GM10248 (cell line): ENCODE results near the gene GFPT1.

ENCODE experiments used
- CTCF ChIA-PET: fragments of 300-600 bp; sonication (Branson Sonifier 250); formaldehyde crosslinking; extraction: SDS; loops from one replicate; lab custom pipeline; 2021; ENCODE audit warnings: antibody characterized with exemption; lab: Yijun Ruan, JAX
- POLR2A ChIA-PET: fragments of 350-650 bp; sonication (Branson Sonifier 250); formaldehyde crosslinking; extraction: SDS; loops from one replicate; lab custom pipeline; 2020; ENCODE audit warnings: antibody characterized with exemption; lab: Yijun Ruan, JAX
- DNase-seq: peaks from one replicate; pipeline ENCODE4 v3.0.0; 2012; ENCODE audit errors: extremely low spot score
- TF ChIP-seq, protein P1 (sequence below): IDR thresholded peaks from 2 replicates; pipeline ENCODE4 v1.5.1; 2012; ENCODE audit warnings: mild to moderate bottlenecking, low read depth; ENCODE audit errors: extremely low read depth, missing control alignments, control extremely low read depth

The GFPT1 gene

DNA sequence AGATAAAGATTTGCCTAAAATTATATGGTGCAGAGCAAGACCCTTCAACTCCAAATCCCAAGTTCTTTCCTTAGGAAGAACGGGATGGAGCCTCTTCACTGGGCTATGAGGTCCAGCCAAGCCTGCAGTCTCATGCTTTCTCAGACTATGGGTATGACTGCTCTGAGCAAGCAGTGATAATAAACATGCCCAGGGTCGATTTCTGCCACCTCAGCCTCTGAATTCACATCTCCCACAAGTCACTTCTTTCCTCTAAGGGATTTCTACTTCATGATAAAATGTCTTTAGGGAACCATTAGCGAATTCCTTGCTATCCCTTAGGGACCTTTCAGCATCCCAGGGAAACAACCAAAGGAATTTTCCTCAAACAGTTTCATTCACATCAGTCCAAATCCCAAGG is 94.8 kb downstream of the GFPT1 start:
- ChIA-PET CTCF (no interaction called here), POLR2A (no interaction called here)
- TF ChIP-seq, protein P1, sequence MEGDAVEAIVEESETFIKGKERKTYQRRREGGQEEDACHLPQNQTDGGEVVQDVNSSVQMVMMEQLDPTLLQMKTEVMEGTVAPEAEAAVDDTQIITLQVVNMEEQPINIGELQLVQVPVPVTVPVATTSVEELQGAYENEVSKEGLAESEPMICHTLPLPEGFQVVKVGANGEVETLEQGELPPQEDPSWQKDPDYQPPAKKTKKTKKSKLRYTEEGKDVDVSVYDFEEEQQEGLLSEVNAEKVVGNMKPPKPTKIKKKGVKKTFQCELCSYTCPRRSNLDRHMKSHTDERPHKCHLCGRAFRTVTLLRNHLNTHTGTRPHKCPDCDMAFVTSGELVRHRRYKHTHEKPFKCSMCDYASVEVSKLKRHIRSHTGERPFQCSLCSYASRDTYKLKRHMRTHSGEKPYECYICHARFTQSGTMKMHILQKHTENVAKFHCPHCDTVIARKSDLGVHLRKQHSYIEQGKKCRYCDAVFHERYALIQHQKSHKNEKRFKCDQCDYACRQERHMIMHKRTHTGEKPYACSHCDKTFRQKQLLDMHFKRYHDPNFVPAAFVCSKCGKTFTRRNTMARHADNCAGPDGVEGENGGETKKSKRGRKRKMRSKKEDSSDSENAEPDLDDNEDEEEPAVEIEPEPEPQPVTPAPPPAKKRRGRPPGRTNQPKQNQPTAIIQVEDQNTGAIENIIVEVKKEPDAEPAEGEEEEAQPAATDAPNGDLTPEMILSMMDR: no peak
- DNase-seq: no peak

GRCh38 chr2:69291721-69292120 is 95.3 kb downstream of the GFPT1 start:
- ChIA-PET CTCF (no interaction called here), POLR2A (no interaction called here)
- TF ChIP-seq, protein P1: no peak
- no peak for DNase-seq

DNA sequence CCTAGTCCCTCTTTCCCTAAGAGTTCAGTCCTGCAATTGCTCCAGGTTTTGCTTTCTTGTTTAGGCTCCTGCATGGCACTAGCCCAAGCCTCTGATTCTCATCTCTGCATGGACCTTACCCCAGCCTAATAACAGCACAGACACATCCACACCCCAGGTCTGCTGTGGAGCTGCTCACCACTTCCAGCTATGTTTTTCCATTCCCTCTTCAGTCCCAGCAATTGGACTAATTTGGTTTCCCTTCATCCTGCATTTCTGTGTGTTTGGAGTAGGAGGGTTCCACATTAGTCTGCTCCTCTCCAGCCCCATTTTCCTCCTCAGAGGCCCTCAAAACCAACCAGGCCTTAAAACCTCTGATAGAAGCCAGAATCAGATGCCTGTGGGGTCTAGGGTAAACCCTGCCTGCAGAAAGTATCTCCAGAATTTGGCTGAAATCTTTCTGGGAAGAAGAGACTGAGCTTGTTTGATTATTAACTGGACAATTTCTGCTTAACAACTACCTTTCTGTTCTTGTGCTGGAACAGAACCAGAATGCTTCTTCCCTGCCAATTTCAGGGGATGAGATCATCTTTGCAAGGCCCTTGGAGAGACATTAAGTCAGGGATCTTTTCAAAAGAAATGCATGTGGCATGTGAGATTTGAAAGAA is 95.9 kb downstream of the GFPT1 start:
- CTCF ChIA-PET: no interaction called here
- POLR2A ChIA-PET: no interaction called here
- no peak for DNase-seq
- TF ChIP-seq, protein P1: no peak

DNA sequence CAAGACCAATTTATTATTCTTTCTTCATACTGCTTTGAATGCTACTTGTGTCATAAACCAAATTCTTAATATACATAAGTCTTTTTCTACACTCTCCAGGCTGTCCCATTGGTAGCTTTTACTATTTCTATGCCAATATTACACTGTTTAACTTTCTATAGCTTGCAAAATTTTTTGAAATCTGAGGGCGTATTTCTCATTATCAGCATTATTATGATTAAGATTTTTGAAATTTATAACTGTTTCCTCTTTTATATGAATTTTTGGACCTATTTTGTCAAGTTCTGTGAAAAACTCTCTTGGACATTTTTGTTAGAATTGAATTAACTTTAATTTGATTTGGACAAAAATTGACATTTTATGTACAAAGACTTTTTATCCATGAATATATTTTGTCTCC is 98.6 kb downstream of the GFPT1 start:
- ChIA-PET CTCF (interaction anchor here (1.8 to 2.0 kb wide), 2 partner anchors 18 to 345 kb away, joined by 4 to 7 read pairs; no protein-coding TSS in a partner anchor), POLR2A (no interaction called here)
- TF ChIP-seq, protein P1: no peak
- DNase-seq: no peak

DNA sequence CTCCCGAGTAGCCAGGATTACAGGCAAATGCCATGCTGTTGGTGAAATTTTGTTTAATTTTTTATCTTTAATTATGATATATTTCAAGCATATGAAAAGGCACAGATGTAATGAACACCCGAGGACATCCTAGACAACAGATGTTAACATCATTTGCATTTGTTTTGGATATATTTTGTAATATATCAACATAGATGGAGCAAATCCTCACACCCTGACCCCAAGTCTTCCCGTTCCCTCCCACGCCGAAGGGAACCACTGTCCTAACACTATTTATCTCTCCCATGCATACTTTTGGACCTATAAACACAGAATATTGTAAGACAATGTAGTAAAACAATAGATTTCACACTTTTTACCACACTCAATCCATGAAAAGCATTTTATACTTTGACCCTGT is 99.5 kb downstream of the GFPT1 start:
- CTCF ChIA-PET: no interaction called here
- POLR2A ChIA-PET: no interaction called here
- DNase-seq: no peak
- TF ChIP-seq, protein P1: no peak

DNA sequence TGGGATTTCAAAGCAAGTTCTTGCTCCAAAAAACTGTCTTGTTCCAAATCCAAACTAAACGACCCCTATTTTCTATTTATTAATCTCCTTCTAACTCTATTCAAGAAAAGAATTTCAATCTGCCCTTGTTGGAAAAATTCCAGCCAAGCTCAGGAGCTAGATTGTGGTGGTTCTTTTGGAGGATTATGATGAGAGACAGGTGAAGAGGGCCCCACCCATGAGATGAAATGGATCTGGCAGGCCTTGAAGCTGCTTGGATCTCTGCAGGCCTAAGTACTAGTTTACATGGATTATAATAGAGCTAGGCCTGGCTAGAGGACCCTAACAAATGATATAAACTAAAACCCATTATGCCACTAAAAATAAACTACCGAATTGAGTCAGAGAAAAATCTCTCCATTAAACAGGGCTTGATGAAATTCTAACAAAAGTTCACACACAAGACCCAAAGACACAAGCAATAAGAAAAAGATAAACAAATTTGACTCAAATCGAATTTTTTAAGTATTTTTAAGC is 101.6 kb downstream of the GFPT1 start:
- DNase-seq: no peak
- POLR2A ChIA-PET: no interaction called here
- TF ChIP-seq, protein P1: no peak
- CTCF ChIA-PET: interaction anchor here (1.0 kb wide), 1 partner anchor 18 kb away, joined by 3 read pairs; no protein-coding TSS in a partner anchor
